Heart right ventricle (tissue), 16 donors: Measurements from ENCODE around the gene CLMN. TPM values are rescaled to one million over a fixed set of nuclear protein-coding genes. Genes with fewer than 3 reads are reported as not detected.

Source experiments
- ATAC-seq, 8 donors: fragments of 200-7000 bp; cut with Tn5 transposase; one replicate each; pipeline ENCODE4 v1.9.1; 2020; ENCODE audit warnings: mild to moderate bottlenecking in 8 of 8, moderate library complexity in 8 of 8, moderate number of reproducible peaks in 1 of 8
- DNase-seq, 2 donors: peaks; one replicate each; pipeline ENCODE4 v3.0.0-alpha.2; 2020
- H3K27ac ChIP-seq, 10 donors: fragments of 200-600 bp; sonication (generic) in 2 of 10; one replicate each; pipeline versions ENCODE4 v1.5.0 to v1.8.0; 2020 to 2022; ENCODE audit warnings: mild to moderate bottlenecking in 3 of 10
- H3K27me3 ChIP-seq, 7 donors: fragments of 200-600 bp; one replicate each; pipeline ENCODE4 v1.8.0; 2021 to 2022; ENCODE audit warnings: mild to moderate bottlenecking in 2 of 7
- H3K36me3 ChIP-seq, 9 donors: fragments of 200-600 bp; sonication (generic) in 1 of 9; one replicate each; pipeline versions ENCODE4 v1.5.0 to v1.8.0; 2020 to 2022; ENCODE audit warnings: mild to moderate bottlenecking in 2 of 9
- H3K4me1 ChIP-seq, 9 donors: fragments of 200-600 bp; sonication (generic) in 1 of 9; one replicate each; pipeline versions ENCODE4 v1.5.0 to v1.8.0; 2020 to 2022; ENCODE audit warnings: mild to moderate bottlenecking in 4 of 9
- H3K4me3 ChIP-seq, 10 donors: fragments of 200-600 bp; sonication (generic) in 2 of 10; one replicate each; pipeline versions ENCODE4 v1.5.0 to v1.8.0; 2020 to 2022; ENCODE audit warnings: mild to moderate bottlenecking in 7 of 10, moderate library complexity in 2 of 10
- H3K9me3 ChIP-seq, 11 donors: fragments of 200-600 bp in 10 of 11; sonication (generic) in 2 of 11; one replicate each; pipeline versions ENCODE4 v1.5.0 to v1.8.0; 2013 to 2022; ENCODE audit warnings: mild to moderate bottlenecking in 2 of 11, control low read depth in 1 of 11, moderate library complexity in 1 of 11
- CTCF ChIP-seq, 9 donors: fragments of 200-600 bp; sonication (generic) in 2 of 9; IDR thresholded peaks; one replicate each; pipeline versions ENCODE4 v1.5.0 to v1.8.0; 2021 to 2022; ENCODE audit warnings: antibody characterized with exemption in 9 of 9, mild to moderate bottlenecking in 5 of 9, moderate library complexity in 1 of 9
- WGBS, 2 donors: extraction: QIAGEN DNeasy Blood & Tissue Kit; methylation state at CpG; one replicate each; pipeline ENCODE4 v1.1.7; 2013; ENCODE audit warnings: inconsistent platforms in 1 of 2; 5-methylcytosine and 5-hydroxymethylcytosine counted together
- intact Hi-C, 10 donors: fragments of 100-400 bp; cut with DNase I; formaldehyde crosslinking; loops; one replicate each; pipeline versions ENCODE4 v1.11.1 to v1.14.2; 2022
- polyA plus RNA-seq, 2 donors: library from polyadenylated mRNA; stranded (reverse); fragments of 200-250 nt; gene quantifications; one replicate each; pipeline ENCODE4 v1.2.3, GENCODE V29; 2013
- total RNA-seq, 10 donors: library from RNA; stranded (reverse); fragmentation: NEBNext Ultra II Directional in 3 of 10; extraction: Animal tissue kit (Norgen Biotek cat#: 25700) in 3 of 10; gene quantifications; one replicate each; pipeline versions ENCODE4 v1.2.1 to v1.2.4, GENCODE V29; 2021 to 2023
- donor health status: Arrhythmogenic right ventricular cardiomyopathy.
- donor health status: ischemic (EF 13 %, LVEDD 7.1; RV severe dilation, severe dysfunction).
- donor health status: healthy with polysubstance abuse.
- donor health status: DM: no; HTN: yes; CAD: no.
- donor health status: DM: no; HTN: no; CAD: no.
- donor health status: ischemic (EF 25% LVEDD 6.9; RV normal size, moderate dysfunction).
- donor health status: ischemic (EF 25% LVEDD 5.7; RV mildly dilated, moderate dysfunction).
- donor health status: healthy.
- donor health status: DM: yes; HTN: yes; CAD: no.
- donor health status: Ischemic cardiomyopathy.
- donor health status: ischemic (EF 35%, LVEDD 5.7; RV mildly dilated, moderate dysfunction).
- donor health status: nonischemic (EF 11% LVEDD 7.7; RV severe dilation, severe dysfunction).
- donor health status: DM: yes; HTN: yes; CAD: no.
- donor health status: PGD.
- donor health status: ischemic (EF 29% LVEDD 5.4; RV normal size, mild dysfunction).
- donor health status: nonischemic (EF 23%, LVEDD 6.1; RV moderate dilation, normal function).

CLMN gene
- total and polyA plus RNA-seq, 12 donors = 2.6 to 14.5 (median 5.9) TPM

- 69 to 78% methylated on average over 11 of the region's 11 CpGs for WGBS, 2 donors
Measured at GRCh38 chr14:95185767-95186392, 133.8 kb downstream of the CLMN start.

GRCh38 chr14:95185033-95185766 lies 134.5 kb downstream of the CLMN start:
- intact Hi-C loops = loop anchor here in 2 of 10 donors (10.0 kb wide), 3 partner anchors 130 to 250 kb away; partner anchors contain the start of gene CLMN (in 1 of the 2)
- 59 to 66% methylated on average over 12 of the region's 12 CpGs for WGBS, 2 donors
- H3K9me3 ChIP-seq = peaks cover 0 to 12% (median 0%) of the 10 kb centered on the region in 11 donors

More at GRCh38 chr14:95185767-95186392, 133.8 kb downstream of the CLMN start:
- peaks cover 0 to 10% (median 3%) of the 10 kb centered on the region in 7 donors for H3K27me3 ChIP-seq
- H3K27ac ChIP-seq = peak overlapping the region; percentile 66 to 93 (median 84)
- peak overlapping the region in 4 of 10 donors; percentile 2 to 44 (median 13) for H3K4me3 ChIP-seq
- peaks cover 20 to 88% (median 66%) of the 10 kb centered on the region in 9 donors for H3K4me1 ChIP-seq
- intact Hi-C loops = loop anchor here in 2 of 10 donors (10.0 kb wide), 3 partner anchors 129 to 249 kb away; partner anchors contain the start of gene CLMN (in 1 of the 2)
- no peaks in the 10 kb centered on the region for H3K36me3 ChIP-seq
- no peak for TF ChIP-seq CTCF (IDR thresholded peaks at IDR 0.05)
- ATAC-seq (peak in 4 of 8 donors; percentile 1 to 57 (median 8)), DNase-seq (no peak)
- H3K9me3 ChIP-seq = peaks cover 0 to 12% (median 0%) of the 10 kb centered on the region in 11 donors

GRCh38 chr14:95184413-95184790 lies 135.3 kb downstream of the CLMN start:
- ATAC-seq (peak; percentile 9 to 66 (median 55)), DNase-seq (peak in 1 of 2 donors; percentile 66)
- intact Hi-C loops = loop anchor here in 3 of 10 donors (5.0 to 10.0 kb wide), 4 partner anchors 37 to 250 kb away; partner anchors contain the start of gene CLMN (in 1 of the 3)
- Histone ChIP-seq H3K27me3 (peaks cover 0 to 10% (median 3%) of the 10 kb centered on the region in 7 donors), H3K36me3 (peaks cover 0 to 6% (median 0%) of the 10 kb centered on the region in 9 donors), H3K4me3 (no peak overlapping the region), H3K27ac (peak overlapping the region; percentile 66 to 93 (median 86)), H3K9me3 (peaks cover 0 to 12% (median 0%) of the 10 kb centered on the region in 11 donors), H3K4me1 (peaks cover 20 to 73% (median 52%) of the 10 kb centered on the region in 9 donors)
- WGBS, 2 donors = 33 to 52% methylated on average over 2 of the region's 2 CpGs
- TF ChIP-seq CTCF (IDR thresholded peaks at IDR 0.05) = no peak

More at GRCh38 chr14:95185033-95185766, 134.5 kb downstream of the CLMN start:
- ATAC-seq (peak; percentile 77 to 90 (median 81)), DNase-seq (peak; percentile 41 to 74)
- Histone ChIP-seq H3K27me3 (peaks cover 0 to 10% (median 3%) of the 10 kb centered on the region in 7 donors), H3K36me3 (no peaks in the 10 kb centered on the region), H3K4me3 (peak overlapping the region in 4 of 10 donors; percentile 2 to 44 (median 13)), H3K4me1 (peaks cover 20 to 81% (median 59%) of the 10 kb centered on the region in 9 donors), H3K27ac (peak overlapping the region; percentile 66 to 93 (median 86))
- TF ChIP-seq CTCF (IDR thresholded peaks at IDR 0.05) = no peak
